Caco-2 (cell line): ENCODE results near the gene CAPN5. TPM values are rescaled to one million over a fixed set of nuclear protein-coding genes. Genes with fewer than 3 reads are reported as not detected.

ENCODE experiments used
- BruUV-seq: library from RNA; stranded (reverse); fragments of 400-500 nt; replicated peaks from 2 replicates; lab custom pipeline; 2021; lab: Mats Ljungman, UMichigan
- CTCF ChIA-PET: fragments of 300-600 bp; sonication (Branson Sonifier 250); formaldehyde crosslinking; loops from one replicate; lab custom pipeline; 2022; ENCODE audit warnings: antibody characterized with exemption; lab: Charles Lee
- POLR2A ChIA-PET: fragments of 300-600 bp; sonication (Branson Sonifier 250); formaldehyde crosslinking; loops from one replicate; lab custom pipeline; 2022; ENCODE audit warnings: antibody characterized with exemption; lab: Charles Lee
- DNase-seq, 2 experiments: peaks; one replicate each; pipeline versions ENCODE4 v3.0.0 to v3.0.0-alpha.2; 2020 to 2022
- H3K27me3 ChIP-seq: replicated peaks from 2 replicates; pipeline ENCODE4 v1.6.0; 2011; ENCODE audit warnings: low read length; ENCODE audit not compliant: control insufficient read depth, insufficient read depth
- H3K36me3 ChIP-seq: 2 replicates; pipeline ENCODE4 v1.5.1; 2011; ENCODE audit warnings: low read length; ENCODE audit not compliant: control insufficient read depth, insufficient read depth
- H3K4me1 ChIP-seq: fragments of 250-450 bp; sonication (Bioruptor Pico); 2 replicates; pipeline ENCODE4 v1.5.1; 2020; ENCODE audit warnings: mild to moderate bottlenecking
- H3K4me3 ChIP-seq: 2 replicates; pipeline ENCODE4 v1.5.1; 2011; ENCODE audit warnings: low read depth, mild to moderate bottlenecking, control low read depth, low read length
- H3K9me3 ChIP-seq: fragments of 250-450 bp; sonication (Bioruptor Pico); 2 replicates; pipeline ENCODE4 v1.5.1; 2020; ENCODE audit warnings: mild to moderate bottlenecking, moderate library complexity
- H3K27ac Mint-ChIP-seq: one replicate; pipeline ENCODE4 v1.8.0; 2022; ENCODE audit warnings: mixed read lengths; ENCODE audit not compliant: unreplicated experiment
- H3K27me3 Mint-ChIP-seq: one replicate; pipeline ENCODE4 v1.8.0; 2022; ENCODE audit warnings: mixed read lengths; ENCODE audit not compliant: insufficient read depth, unreplicated experiment
- H3K36me3 Mint-ChIP-seq: one replicate; pipeline ENCODE4 v1.8.0; 2022; ENCODE audit warnings: mild to moderate bottlenecking, mixed read lengths; ENCODE audit not compliant: insufficient read depth, unreplicated experiment
- H3K4me1 Mint-ChIP-seq: one replicate; pipeline ENCODE4 v1.8.0; 2022; ENCODE audit warnings: low read depth, mixed read lengths; ENCODE audit not compliant: unreplicated experiment
- H3K4me3 Mint-ChIP-seq: one replicate; pipeline ENCODE4 v1.8.0; 2022; ENCODE audit warnings: mild to moderate bottlenecking, moderate library complexity, mixed read lengths; ENCODE audit not compliant: unreplicated experiment
- H3K9me3 Mint-ChIP-seq: one replicate; pipeline ENCODE4 v1.8.0; 2022; ENCODE audit warnings: mixed read lengths; ENCODE audit not compliant: unreplicated experiment
- CTCF ChIP-seq, 2 experiments: fragments of 200-600 bp in 1 of 2; IDR thresholded peaks; 1 replicate in 1 of 2; 2 replicates in 1 of 2; pipeline versions ENCODE4 v1.5.1 to v1.8.0; 2011 to 2022; ENCODE audit warnings: antibody characterized with exemption in 1 of 2, control low read depth in 1 of 2, inconsistent platforms in 1 of 2, low read depth in 1 of 2, low read length in 1 of 2, mild to moderate bottlenecking in 1 of 2, moderate library complexity in 1 of 2; ENCODE audit not compliant: insufficient read depth in 1 of 2, severe bottlenecking in 1 of 2, unreplicated experiment in 1 of 2
- intact Hi-C: fragments of 100-400 bp; cut with micrococcal nuclease; formaldehyde crosslinking; loops from one replicate; pipeline ENCODE4 v1.10.0; 2022; ENCODE audit not compliant: unreplicated experiment
- total RNA-seq: library from RNA; stranded (reverse); gene quantifications from 2 replicates; pipeline ENCODE4 v1.2.3, GENCODE V29; 2022

CAPN5 gene
- total RNA-seq, 1 experiment from 2014 or later = 21.2 TPM

- Mint-ChIP-seq H3K4me1 (peaks cover 9% of the 10 kb centered on the region), H3K27ac (no peak overlapping the region), H3K36me3 (no peaks in the 10 kb centered on the region), H3K27me3 (no peaks in the 10 kb centered on the region), H3K9me3 (no peaks in the 10 kb centered on the region), H3K4me3 (no peak overlapping the region)
- ChIA-PET CTCF (no interaction called here), POLR2A (no interaction called here)
- H3K4me1 ChIP-seq = peaks cover 6% of the 10 kb centered on the region; the same call in 1 of the 2 replicates
- no peaks in the 10 kb centered on the region for H3K36me3 ChIP-seq
- H3K9me3 ChIP-seq = no peaks in the 10 kb centered on the region
- no peaks in the 10 kb centered on the region for H3K27me3 ChIP-seq
- no peak for DNase-seq
- no peak overlapping the region for H3K4me3 ChIP-seq
- TF ChIP-seq CTCF (IDR thresholded peaks at IDR 0.05; ENCODE audit: insufficient read depth in 1 of 2, low read depth in 1 of 2, low read length in 1 of 2, severe bottlenecking in 1 of 2, unreplicated experiment in 1 of 2) = no peak
- intact Hi-C loops = no loop called here
- no TSS peak for BruUV-seq
Observed at GRCh38 chr11:77156396-77157195, 89.8 kb downstream of the CAPN5 start.

GRCh38 chr11:77158041-77158695 lies 91.4 kb downstream of the CAPN5 start:
- no peaks in the 10 kb centered on the region for H3K9me3 Mint-ChIP-seq
- no peaks in the 10 kb centered on the region for H3K27me3 Mint-ChIP-seq
- CTCF ChIA-PET = no interaction called here

More at GRCh38 chr11:77158041-77158695, 91.4 kb downstream of the CAPN5 start:
- no TSS peak for BruUV-seq
- intact Hi-C loops = no loop called here
- Mint-ChIP-seq H3K27ac (no peak overlapping the region), H3K36me3 (no peaks in the 10 kb centered on the region), H3K4me1 (no peaks in the 10 kb centered on the region), H3K4me3 (no peak overlapping the region)
- no peaks in the 10 kb centered on the region; the same call in 1 of the 2 replicates for H3K4me1 ChIP-seq
- no peak overlapping the region for H3K4me3 ChIP-seq
- H3K27me3 ChIP-seq = no peaks in the 10 kb centered on the region
- TF ChIP-seq CTCF (IDR thresholded peaks at IDR 0.05; ENCODE audit: insufficient read depth in 1 of 2, low read depth in 1 of 2, low read length in 1 of 2, severe bottlenecking in 1 of 2, unreplicated experiment in 1 of 2) = no peak
- POLR2A ChIA-PET = no interaction called here
- no peaks in the 10 kb centered on the region for H3K9me3 ChIP-seq
- no peak for DNase-seq
- no peaks in the 10 kb centered on the region for H3K36me3 ChIP-seq
